Endothelial cell of umbilical vein (primary cell): ENCODE data around the gene BRSK2. TPM values are rescaled to one million over a fixed set of nuclear protein-coding genes. Genes with fewer than 3 reads are reported as not detected.

Experiments used
- BruUV-seq: library from RNA; stranded (reverse); fragments of 400-500 nt; replicated peaks from 2 replicates; lab custom pipeline; 2021; lab: Mats Ljungman, UMichigan
- CTCF ChIA-PET: fragments of 300-600, 350-600 bp; sonication (Branson Sonifier 250); formaldehyde crosslinking; loops from one replicate; lab custom pipeline; 2021; ENCODE audit warnings: antibody characterized with exemption, inconsistent platforms; lab: Charles Lee
- POLR2A ChIA-PET: fragments of 300-600, 350-600 bp; sonication (Branson Sonifier 250); formaldehyde crosslinking; loops from one replicate; lab custom pipeline; 2021; ENCODE audit warnings: antibody characterized with exemption, inconsistent platforms; lab: Charles Lee
- DNase-seq: peaks from one replicate; pipeline ENCODE4 v3.0.0-alpha.2; 2011; ENCODE audit warnings: low read depth, low spot score
- FAIRE-seq: peaks from 2 replicates; lab custom pipeline; 2011; peaks lifted over from hg19 to GRCh38; lab: Jason Lieb, UNC
- H2AFZ ChIP-seq: 2 replicates; pipeline ENCODE4 v1.6.0; 2012; ENCODE audit warnings: low read depth, low read length, control low read depth, inconsistent platforms
- H3K27ac ChIP-seq: 2 replicates; pipeline ENCODE4 v1.5.1; 2011; ENCODE audit warnings: low read depth, mild to moderate bottlenecking, control low read depth, low read length, moderate library complexity; ENCODE audit not compliant: insufficient read depth
- H3K27me3 ChIP-seq, 2 experiments: 2 replicates each; pipeline versions ENCODE4 v1.6.0 to v1.6.1; 2011; ENCODE audit warnings: low read length in 2 of 2, mixed read lengths in 1 of 2; ENCODE audit not compliant: control insufficient read depth in 2 of 2, insufficient read depth in 2 of 2
- H3K36me3 ChIP-seq, 2 experiments: 2 replicates in 1 of 2; 3 replicates in 1 of 2; pipeline ENCODE4 v1.5.1; 2011; ENCODE audit warnings: low read length in 2 of 2, mild to moderate bottlenecking in 1 of 2, moderate library complexity in 1 of 2; ENCODE audit not compliant: control insufficient read depth in 2 of 2, insufficient read depth in 2 of 2; ENCODE audit errors: extremely low read depth in 1 of 2
- H3K4me1 ChIP-seq: 3 replicates; pipeline ENCODE4 v1.5.1; 2011; ENCODE audit warnings: mild to moderate bottlenecking, low read length; ENCODE audit not compliant: control insufficient read depth, insufficient read depth; ENCODE audit errors: extremely low read depth
- H3K4me2 ChIP-seq: 2 replicates; pipeline ENCODE4 v1.6.1; 2011; ENCODE audit warnings: low read length, control low read depth, mixed read lengths; ENCODE audit not compliant: insufficient read depth
- H3K4me3 ChIP-seq, 3 experiments: fragments of 200-600 bp in 1 of 3; sonication (generic), shearing (Covaris generic) in 1 of 3; replicated peaks in 1 of 3; 2 replicates each; pipeline ENCODE4 v1.5.1; 2011 to 2016; ENCODE audit warnings: control low read depth in 3 of 3, low read length in 3 of 3, mild to moderate bottlenecking in 2 of 3, inconsistent platforms in 1 of 3, low read depth in 1 of 3, moderate library complexity in 1 of 3; ENCODE audit not compliant: insufficient read depth in 1 of 3
- H3K79me2 ChIP-seq: 2 replicates; pipeline ENCODE4 v1.6.0; 2012; ENCODE audit warnings: low read length, inconsistent platforms; ENCODE audit not compliant: control insufficient read depth, insufficient read depth
- H3K9ac ChIP-seq: replicated peaks from 2 replicates; pipeline ENCODE3; 2011; ENCODE audit warnings: low read length, control low read depth; ENCODE audit not compliant: insufficient read depth; ENCODE audit errors: extremely low read depth
- H3K9me1 ChIP-seq: replicated peaks from 3 replicates; pipeline ENCODE4 v1.6.0; 2011; ENCODE audit warnings: mild to moderate bottlenecking, low read length; ENCODE audit not compliant: control insufficient read depth, insufficient read depth; ENCODE audit errors: extremely low read depth
- H3K9me3 ChIP-seq: replicated peaks from 2 replicates; pipeline ENCODE4 v1.5.1; 2012; ENCODE audit warnings: low read length, inconsistent platforms; ENCODE audit not compliant: control insufficient read depth, insufficient read depth
- H4K20me1 ChIP-seq: replicated peaks from 2 replicates; pipeline ENCODE3; 2011; ENCODE audit warnings: mild to moderate bottlenecking, low read length; ENCODE audit not compliant: control insufficient read depth, insufficient read depth; ENCODE audit errors: extremely low read depth
- EZH2 ChIP-seq: IDR thresholded peaks from 2 replicates; pipeline ENCODE4 v1.6.1; 2012; ENCODE audit warnings: borderline replicate concordance, low read depth, mild to moderate bottlenecking, moderate library complexity, low read length, inconsistent platforms; ENCODE audit not compliant: severe bottlenecking
- FOS ChIP-seq: IDR thresholded peaks from 2 replicates; pipeline ENCODE4 v1.6.1; 2011; ENCODE audit warnings: mild to moderate bottlenecking, low read length, moderate library complexity, borderline replicate concordance; ENCODE audit not compliant: insufficient read depth
- GATA2 ChIP-seq: IDR thresholded peaks from 2 replicates; pipeline ENCODE4 v1.7.0; 2011; ENCODE audit warnings: low read depth, mild to moderate bottlenecking, moderate library complexity, mixed read lengths, low read length; ENCODE audit not compliant: insufficient read length, insufficient read depth
- JUN ChIP-seq: IDR thresholded peaks from 2 replicates; pipeline ENCODE4 v1.6.1; 2011; ENCODE audit warnings: borderline replicate concordance, low read depth; ENCODE audit not compliant: insufficient read length, insufficient read depth
- MYC ChIP-seq: IDR thresholded peaks from one replicate; pipeline ENCODE4 v1.6.1; 2011; ENCODE audit warnings: mild to moderate bottlenecking, low read depth, low read length
- POLR2A ChIP-seq: IDR thresholded peaks from 2 replicates; pipeline ENCODE4 v1.6.1; 2012; ENCODE audit warnings: low read depth, mild to moderate bottlenecking, control low read depth, low read length
- POLR2AphosphoS5 ChIP-seq: IDR thresholded peaks from 2 replicates; pipeline ENCODE4 v1.6.1; 2012; ENCODE audit warnings: low read depth, mild to moderate bottlenecking, control low read depth, low read length, moderate library complexity; ENCODE audit not compliant: insufficient read depth
- dilution Hi-C: fragments of 300-500 bp; cut with MboI; formaldehyde crosslinking; loops from one replicate; pipeline ENCODE4 v1.15.0; 2019; ENCODE audit warnings: low sequenced_read_pairs; ENCODE audit not compliant: extremely low pct_ligation_motif_present
- intact Hi-C: fragments of 100-400 bp; cut with micrococcal nuclease; formaldehyde crosslinking; loops from one replicate; pipeline ENCODE4 v1.10.0; 2022
- polyA plus RNA-seq, 4 experiments: library from polyadenylated mRNA; depleted of rRNA in 3 of 4; stranded (reverse) in 3 of 4; unstranded in 1 of 4; fragments of >200 nt; gene quantifications; 2 replicates each; pipeline versions ENCODE4 v1.2.1 to v1.2.3, GENCODE V29; 2011 to 2012; ENCODE audit warnings: missing spikeins in 1 of 4
- total RNA-seq: library from RNA; stranded (reverse); gene quantifications from 2 replicates; pipeline ENCODE4 v1.2.3, GENCODE V29; 2021
- TF ChIP-seq, protein P1 (sequence below): IDR thresholded peaks from 2 replicates; pipeline ENCODE4 v1.6.1; 2011; ENCODE audit not compliant: insufficient read depth, insufficient read length
- TF ChIP-seq, protein P2 (sequence below), 2 donors: IDR thresholded peaks; 1 replicate in 1 of 2; 2 replicates in 1 of 2; pipeline ENCODE4 v1.5.1; 2011; ENCODE audit warnings: low read length in 2 of 2, mild to moderate bottlenecking in 2 of 2, moderate library complexity in 2 of 2, control low read depth in 1 of 2, inconsistent platforms in 1 of 2, low read depth in 1 of 2; ENCODE audit not compliant: insufficient read depth in 1 of 2; ENCODE audit errors: extremely low read depth in 1 of 2

The BRSK2 gene
- total and polyA plus RNA-seq, 2 donors (not counting 3 experiments of a cell fraction or from before 2014, with no cell fraction given), result 0.08 to 0.20 TPM

DNA sequence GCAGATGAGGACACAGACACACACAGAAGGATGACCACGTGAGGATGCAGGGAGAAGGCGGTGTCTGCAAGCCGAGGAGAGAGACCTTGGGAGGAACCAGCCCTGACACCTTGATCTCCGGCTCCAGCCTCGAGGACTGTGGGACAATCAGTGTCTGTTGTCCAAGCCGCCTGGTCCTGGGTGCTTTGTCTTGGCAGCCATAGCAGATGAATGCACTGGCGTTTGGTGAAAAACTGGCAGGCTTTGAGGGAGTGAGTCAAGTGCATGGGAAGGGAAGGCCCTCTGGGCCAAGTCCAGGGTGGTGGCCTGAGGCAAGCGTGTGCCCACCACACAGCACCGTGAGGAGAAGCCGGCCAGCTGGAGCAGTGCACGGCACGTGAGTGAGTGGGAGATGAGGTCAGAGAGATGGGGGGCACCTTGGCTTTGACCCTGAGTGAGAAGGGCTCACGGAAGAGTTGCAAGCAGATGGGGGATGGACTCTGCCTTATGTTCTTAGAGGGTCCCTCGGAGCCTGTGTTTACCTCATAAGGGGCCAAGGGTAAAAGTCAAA lies 12.4 kb upstream of the BRSK2 start:
- BruUV-seq, result no TSS peak
- H3K27me3 ChIP-seq, result no peaks in the 10 kb centered on the region
- H3K36me3 ChIP-seq, result no peaks in the 10 kb centered on the region
- CTCF ChIA-PET, result no interaction called here
- H2AFZ ChIP-seq, result no peak overlapping the region
- dilution Hi-C loops (no loop called here), intact Hi-C loops (no loop called here)
- no peak overlapping the region for H3K9ac ChIP-seq
- no peaks in the 10 kb centered on the region for H4K20me1 ChIP-seq
- FAIRE-seq, result no peak
- no peaks in the 10 kb centered on the region for H3K9me3 ChIP-seq
- H3K4me2 ChIP-seq, result no peak overlapping the region
- no peaks in the 10 kb centered on the region for H3K9me1 ChIP-seq
- no peak overlapping the region for H3K4me3 ChIP-seq
- no peak for DNase-seq
- no peaks in the 10 kb centered on the region for H3K79me2 ChIP-seq
- no peak overlapping the region for H3K27ac ChIP-seq
- POLR2A ChIA-PET, result no interaction called here
- no peaks in the 10 kb centered on the region for H3K4me1 ChIP-seq
- TF ChIP-seq JUN, result no peak
- no peak for TF ChIP-seq EZH2
- TF ChIP-seq POLR2A, result no peak
- no peak for TF ChIP-seq MYC
- TF ChIP-seq GATA2, result no peak
- TF ChIP-seq, protein P1, sequence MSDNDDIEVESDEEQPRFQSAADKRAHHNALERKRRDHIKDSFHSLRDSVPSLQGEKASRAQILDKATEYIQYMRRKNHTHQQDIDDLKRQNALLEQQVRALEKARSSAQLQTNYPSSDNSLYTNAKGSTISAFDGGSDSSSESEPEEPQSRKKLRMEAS, result no peak
- TF ChIP-seq, protein P2, sequence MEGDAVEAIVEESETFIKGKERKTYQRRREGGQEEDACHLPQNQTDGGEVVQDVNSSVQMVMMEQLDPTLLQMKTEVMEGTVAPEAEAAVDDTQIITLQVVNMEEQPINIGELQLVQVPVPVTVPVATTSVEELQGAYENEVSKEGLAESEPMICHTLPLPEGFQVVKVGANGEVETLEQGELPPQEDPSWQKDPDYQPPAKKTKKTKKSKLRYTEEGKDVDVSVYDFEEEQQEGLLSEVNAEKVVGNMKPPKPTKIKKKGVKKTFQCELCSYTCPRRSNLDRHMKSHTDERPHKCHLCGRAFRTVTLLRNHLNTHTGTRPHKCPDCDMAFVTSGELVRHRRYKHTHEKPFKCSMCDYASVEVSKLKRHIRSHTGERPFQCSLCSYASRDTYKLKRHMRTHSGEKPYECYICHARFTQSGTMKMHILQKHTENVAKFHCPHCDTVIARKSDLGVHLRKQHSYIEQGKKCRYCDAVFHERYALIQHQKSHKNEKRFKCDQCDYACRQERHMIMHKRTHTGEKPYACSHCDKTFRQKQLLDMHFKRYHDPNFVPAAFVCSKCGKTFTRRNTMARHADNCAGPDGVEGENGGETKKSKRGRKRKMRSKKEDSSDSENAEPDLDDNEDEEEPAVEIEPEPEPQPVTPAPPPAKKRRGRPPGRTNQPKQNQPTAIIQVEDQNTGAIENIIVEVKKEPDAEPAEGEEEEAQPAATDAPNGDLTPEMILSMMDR (IDR thresholded peaks at IDR 0.05; ENCODE audit: extremely low read depth in 1 of 2, insufficient read depth in 1 of 2, low read depth in 1 of 2, low read length in 2 of 2), result no peak
- TF ChIP-seq FOS, result no peak
- no peak for TF ChIP-seq POLR2AphosphoS5
